HEK293 (cell line): ENCODE data around the gene TNP2.

ENCODE experiments used
- CTCF ChIA-PET: fragments of 350-600 bp; formaldehyde crosslinking; extraction: SDS; loops from one replicate; lab custom pipeline; 2021; ENCODE audit warnings: antibody characterized with exemption; lab: Yijun Ruan, JAX
- POLR2A ChIA-PET: fragments of 300-600 bp; formaldehyde crosslinking; extraction: SDS; loops from one replicate; lab custom pipeline; 2020; ENCODE audit warnings: antibody characterized with exemption, inconsistent platforms; lab: Yijun Ruan, JAX
- H3K27ac ChIP-seq: fragments of 200-500 bp; sonication (Bioruptor generic); 2 replicates; pipeline ENCODE4 v1.5.1; 2014; ENCODE audit warnings: low read depth, low read length, control low read depth, inconsistent platforms; ENCODE audit errors: extremely low read depth
- H3K36me3 ChIP-seq, 2 experiments: fragments of 200-500 bp in 1 of 2; sonication (Bioruptor generic) in 1 of 2; 1 replicate in 1 of 2; 2 replicates in 1 of 2; pipeline ENCODE4 v1.5.1; 2014 to 2017; ENCODE audit warnings: inconsistent platforms in 2 of 2, low read length in 2 of 2; ENCODE audit not compliant: control insufficient read depth in 2 of 2, insufficient read depth in 1 of 2
- H3K4me1 ChIP-seq: fragments of 200-500 bp; sonication (Bioruptor generic); 2 replicates; pipeline ENCODE4 v1.5.1; 2014; ENCODE audit warnings: mild to moderate bottlenecking, low read length, inconsistent platforms; ENCODE audit not compliant: control insufficient read depth, insufficient read depth
- H3K4me3 ChIP-seq: 2 replicates; pipeline ENCODE4 v1.5.1; 2011; ENCODE audit warnings: low read depth, mild to moderate bottlenecking, control low read depth, low read length, moderate library complexity
- H3K9me3 ChIP-seq: fragments of 200-500 bp; sonication (Bioruptor generic); 2 replicates; pipeline ENCODE4 v1.5.1; 2014; ENCODE audit warnings: low read depth, low read length, inconsistent platforms; ENCODE audit not compliant: control insufficient read depth, insufficient read depth
- ATF2 ChIP-seq: fragments of 450-650 bp; formaldehyde crosslinking; IDR thresholded peaks from 2 replicates; pipeline ENCODE4 v1.5.1; 2016; ENCODE audit warnings: missing biosample characterization, missing genetic modification characterization, low read depth
- BCL11A ChIP-seq: fragments of 450-650 bp; formaldehyde crosslinking; IDR thresholded peaks from 2 replicates; pipeline ENCODE4 v1.5.1; 2016; ENCODE audit warnings: low read depth, missing biosample characterization, missing genetic modification characterization
- ELK4 ChIP-seq: IDR thresholded peaks from 2 replicates; pipeline ENCODE4 v1.6.1; 2011; ENCODE audit warnings: mild to moderate bottlenecking, low read depth, low read length, borderline replicate concordance
- PRDM1 ChIP-seq: fragments of 450-650 bp; formaldehyde crosslinking; IDR thresholded peaks from 2 replicates; pipeline ENCODE4; 2016; ENCODE audit warnings: missing biosample characterization, missing genetic modification characterization
- RBAK ChIP-seq: fragments of 450-650 bp; formaldehyde crosslinking; IDR thresholded peaks from 2 replicates; pipeline ENCODE4 v1.5.1; 2016; ENCODE audit warnings: missing biosample characterization, missing genetic modification characterization
- SP2 ChIP-seq: fragments of 450-650 bp; formaldehyde crosslinking; IDR thresholded peaks from 2 replicates; pipeline ENCODE4 v1.5.1; 2016; ENCODE audit warnings: missing biosample characterization, missing genetic modification characterization
- ZBTB48 ChIP-seq: fragments of 450-650 bp; formaldehyde crosslinking; IDR thresholded peaks from 2 replicates; pipeline ENCODE4 v1.5.1; 2016; ENCODE audit warnings: missing biosample characterization, missing genetic modification characterization
- ZFP37 ChIP-seq: fragments of 450-650 bp; formaldehyde crosslinking; IDR thresholded peaks from 2 replicates; pipeline ENCODE4 v1.5.1; 2016; ENCODE audit warnings: missing biosample characterization, missing genetic modification characterization
- ZNF174 ChIP-seq: fragments of 450-650 bp; formaldehyde crosslinking; IDR thresholded peaks from 2 replicates; pipeline ENCODE4 v1.5.0; 2017; ENCODE audit warnings: missing biosample characterization, mild to moderate bottlenecking, missing genetic modification characterization
- ZNF324 ChIP-seq: fragments of 450-650 bp; formaldehyde crosslinking; IDR thresholded peaks from 2 replicates; pipeline ENCODE4 v1.5.1; 2016; ENCODE audit warnings: missing biosample characterization, missing genetic modification characterization
- ZNF398 ChIP-seq: fragments of 450-650 bp; formaldehyde crosslinking; IDR thresholded peaks from 2 replicates; pipeline ENCODE4 v1.5.1; 2017; ENCODE audit warnings: missing biosample characterization, missing genetic modification characterization
- ZNF404 ChIP-seq: fragments of 450-650 bp; formaldehyde crosslinking; IDR thresholded peaks from 2 replicates; pipeline ENCODE4 v1.5.1; 2017; ENCODE audit warnings: missing biosample characterization, missing genetic modification characterization
- ZNF549 ChIP-seq: fragments of 450-650 bp; IDR thresholded peaks from 2 replicates; pipeline ENCODE4 v1.5.1; 2018; ENCODE audit warnings: missing biosample characterization, missing genetic modification characterization, mild to moderate bottlenecking, inconsistent platforms, moderate library complexity
- ZNF571 ChIP-seq: fragments of 450-650 bp; formaldehyde crosslinking; IDR thresholded peaks from 2 replicates; pipeline ENCODE4 v1.5.0; 2017; ENCODE audit warnings: missing biosample characterization, missing genetic modification characterization
- ZNF585B ChIP-seq: fragments of 450-650 bp; formaldehyde crosslinking; IDR thresholded peaks from 2 replicates; pipeline ENCODE4 v1.5.1; 2016; ENCODE audit warnings: missing biosample characterization, missing genetic modification characterization
- ZNF624 ChIP-seq: fragments of 450-650 bp; formaldehyde crosslinking; IDR thresholded peaks from 2 replicates; pipeline ENCODE4 v1.5.1; 2017; ENCODE audit warnings: missing biosample characterization, missing genetic modification characterization
- TF ChIP-seq, protein P1 (sequence below): fragments of 450-650 bp; formaldehyde crosslinking; IDR thresholded peaks from 2 replicates; pipeline ENCODE4 v1.5.0; 2017; ENCODE audit warnings: missing biosample characterization, missing genetic modification characterization, borderline replicate concordance

TNP2 gene

DNA sequence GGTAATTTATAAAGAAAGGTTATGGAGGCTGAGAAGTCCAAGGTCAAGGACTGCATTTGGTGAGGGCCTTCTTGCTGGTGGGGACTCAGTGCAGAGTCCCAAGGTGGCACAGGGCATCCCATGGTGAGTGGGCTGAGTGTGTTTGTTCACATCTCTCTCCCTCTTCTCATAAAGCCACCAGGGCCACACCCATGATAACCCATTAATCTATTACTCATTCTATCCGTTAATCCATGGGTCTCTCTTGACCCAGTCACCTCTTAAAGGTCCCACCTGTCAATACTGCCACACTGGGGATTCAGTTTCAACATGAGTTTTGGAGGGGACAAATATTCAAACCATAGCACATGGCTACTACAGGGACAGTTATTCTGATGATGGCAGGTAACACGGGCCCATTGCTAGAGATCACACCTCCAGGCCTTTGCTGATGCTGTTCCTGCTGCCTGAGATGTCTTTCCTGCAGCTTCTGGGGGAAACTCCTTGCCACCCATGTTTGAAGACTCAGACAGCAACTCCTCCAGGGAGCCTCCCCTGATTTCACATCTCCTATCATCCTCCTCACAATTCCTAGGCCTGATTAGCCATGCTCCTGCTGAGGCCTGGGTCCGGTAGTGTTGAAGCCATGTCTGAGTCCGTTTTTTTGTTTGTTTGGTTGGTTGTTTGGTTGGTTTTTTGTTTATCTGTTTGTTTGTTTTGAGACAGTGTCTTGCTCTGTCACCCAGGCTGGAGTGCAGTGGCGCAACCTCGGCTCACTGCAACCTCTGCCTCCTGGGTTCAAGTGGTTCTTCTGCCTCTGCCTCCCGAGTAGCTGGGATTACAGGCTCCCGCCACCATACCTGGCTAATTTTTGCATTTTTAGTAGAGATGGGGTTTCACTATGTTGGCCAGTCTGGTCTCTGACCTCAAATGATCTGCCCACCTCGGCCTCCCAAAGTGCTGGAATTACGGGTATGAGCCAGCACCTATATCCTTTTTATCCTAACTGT lies 29.2 kb downstream of the TNP2 start:
- TF ChIP-seq ZNF174 (tag by site-specific recombination) = no peak
- no peak for TF ChIP-seq ZFP37
- TF ChIP-seq ZNF324 (tag by site-specific recombination) = no peak
- Histone ChIP-seq H3K27ac (no peak overlapping the region), H3K9me3 (no peaks in the 10 kb centered on the region), H3K36me3 (no peaks in the 10 kb centered on the region), H3K4me3 (no peak overlapping the region), H3K4me1 (no peaks in the 10 kb centered on the region)
- CTCF ChIA-PET = no interaction called here
- POLR2A ChIA-PET = interaction anchor here (0.7 kb wide), 1 partner anchor 150 kb away, joined by 4 read pairs; no protein-coding TSS in a partner anchor

DNA sequence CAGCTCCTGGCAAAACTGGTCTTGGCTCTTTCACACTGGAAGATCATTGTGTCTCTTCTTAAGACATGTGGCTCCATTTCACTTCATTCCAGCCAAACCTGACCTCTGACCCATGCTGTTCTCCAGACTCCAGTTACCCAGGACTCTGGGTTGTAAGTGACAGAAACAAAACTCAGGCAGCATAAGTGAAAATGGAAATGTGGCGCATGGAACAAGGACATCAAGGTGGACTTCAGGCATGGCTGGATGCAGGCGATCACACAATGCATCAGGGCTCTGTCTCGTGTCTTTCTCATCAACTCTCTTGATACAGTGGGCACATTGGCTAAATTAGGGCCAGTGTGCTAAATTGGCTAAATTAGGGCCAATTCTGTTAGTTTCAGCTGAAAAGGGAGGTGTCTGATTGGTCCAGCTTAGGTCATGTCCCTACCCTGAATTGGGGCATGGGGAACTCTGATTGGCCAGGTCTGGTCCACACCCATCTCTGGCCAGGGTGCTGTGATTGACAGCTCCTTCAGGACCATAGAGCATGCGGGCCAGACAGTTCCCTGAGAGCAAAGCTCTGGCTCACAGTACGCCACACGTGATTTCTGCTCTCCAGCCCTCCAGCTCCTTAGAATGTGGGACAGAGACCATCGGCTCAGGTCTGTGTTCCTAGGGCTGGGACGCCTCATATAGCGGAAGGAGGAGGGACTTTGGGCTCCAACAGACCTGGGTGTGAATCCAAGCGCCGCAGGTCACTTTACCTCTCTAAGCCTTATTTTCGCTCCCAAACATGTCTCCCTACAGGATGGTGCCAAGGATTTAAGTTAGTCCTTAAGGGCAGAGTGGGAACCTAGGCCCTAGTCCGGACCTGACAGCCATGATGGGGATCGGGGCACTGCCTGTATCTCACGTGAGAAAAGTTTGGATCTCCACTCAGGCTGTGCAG lies 30.6 kb downstream of the TNP2 start:
- Histone ChIP-seq H3K36me3 (no peaks in the 10 kb centered on the region), H3K9me3 (no peaks in the 10 kb centered on the region), H3K27ac (no peak overlapping the region), H3K4me1 (no peaks in the 10 kb centered on the region), H3K4me3 (no peak overlapping the region)
- POLR2A ChIA-PET = interaction anchor here (0.7 to 1.5 kb wide), 2 partner anchors 16 to 152 kb away, joined by 4 to 5 read pairs; no protein-coding TSS in a partner anchor
- CTCF ChIA-PET = interaction anchor here (0.6 kb wide), 1 partner anchor 81 kb away, joined by 3 read pairs; no protein-coding TSS in a partner anchor
- TF ChIP-seq BCL11A (tag by site-specific recombination) = no peak
- TF ChIP-seq ATF2 (tag by site-specific recombination) = no peak
- no peak for TF ChIP-seq ZNF398 (tag by site-specific recombination)
- no peak for TF ChIP-seq ZNF624 (tag by site-specific recombination)
- no peak for TF ChIP-seq SP2 (tag by site-specific recombination)
- no peak for TF ChIP-seq ELK4
- TF ChIP-seq ZNF404 (tag by site-specific recombination) = no peak
- TF ChIP-seq ZNF549 (tag by site-specific recombination) = no peak
- no peak for TF ChIP-seq ZNF585B
- no peak for TF ChIP-seq ZBTB48 (tag by site-specific recombination)
- no peak for TF ChIP-seq ZNF571 (tag by site-specific recombination)
- TF ChIP-seq, protein P1, sequence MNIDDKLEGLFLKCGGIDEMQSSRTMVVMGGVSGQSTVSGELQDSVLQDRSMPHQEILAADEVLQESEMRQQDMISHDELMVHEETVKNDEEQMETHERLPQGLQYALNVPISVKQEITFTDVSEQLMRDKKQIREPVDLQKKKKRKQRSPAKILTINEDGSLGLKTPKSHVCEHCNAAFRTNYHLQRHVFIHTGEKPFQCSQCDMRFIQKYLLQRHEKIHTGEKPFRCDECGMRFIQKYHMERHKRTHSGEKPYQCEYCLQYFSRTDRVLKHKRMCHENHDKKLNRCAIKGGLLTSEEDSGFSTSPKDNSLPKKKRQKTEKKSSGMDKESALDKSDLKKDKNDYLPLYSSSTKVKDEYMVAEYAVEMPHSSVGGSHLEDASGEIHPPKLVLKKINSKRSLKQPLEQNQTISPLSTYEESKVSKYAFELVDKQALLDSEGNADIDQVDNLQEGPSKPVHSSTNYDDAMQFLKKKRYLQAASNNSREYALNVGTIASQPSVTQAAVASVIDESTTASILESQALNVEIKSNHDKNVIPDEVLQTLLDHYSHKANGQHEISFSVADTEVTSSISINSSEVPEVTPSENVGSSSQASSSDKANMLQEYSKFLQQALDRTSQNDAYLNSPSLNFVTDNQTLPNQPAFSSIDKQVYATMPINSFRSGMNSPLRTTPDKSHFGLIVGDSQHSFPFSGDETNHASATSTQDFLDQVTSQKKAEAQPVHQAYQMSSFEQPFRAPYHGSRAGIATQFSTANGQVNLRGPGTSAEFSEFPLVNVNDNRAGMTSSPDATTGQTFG (tag by site-specific recombination) = no peak
- no peak for TF ChIP-seq RBAK
- no peak for TF ChIP-seq PRDM1 (tag by site-specific recombination)
